OCI-LY7 (cell line): ENCODE results near the gene KCTD10. TPM values are rescaled to one million over a fixed set of nuclear protein-coding genes. Genes with fewer than 3 reads are reported as not detected.
A peak's percentile ranks its signal among the peaks of the same experiment; 100 is the strongest.

Experiments used
- Bru-seq: library from RNA; stranded (reverse); fragments of 400-500 nt; gene quantifications from one replicate; lab custom pipeline; 2021; lab: Mats Ljungman, UMichigan
- BruChase-seq, 2 experiments: library from RNA; stranded (reverse); fragments of 400-500 nt; gene quantifications; one replicate each; lab custom pipeline; 2021; lab: Mats Ljungman, UMichigan
- BruUV-seq: library from RNA; stranded (reverse); fragments of 400-500 nt; replicated peaks from 2 replicates; lab custom pipeline; 2021; lab: Mats Ljungman, UMichigan
- CTCF ChIA-PET: fragments of 300-600 bp; sonication (Branson Sonifier 250); formaldehyde crosslinking; loops from one replicate; lab custom pipeline; 2022; ENCODE audit warnings: antibody characterized with exemption; ENCODE audit not compliant: unreplicated experiment; lab: Charles Lee
- POLR2A ChIA-PET: fragments of 300-600 bp; sonication (Branson Sonifier 250); formaldehyde crosslinking; loops from one replicate; lab custom pipeline; 2022; ENCODE audit warnings: antibody characterized with exemption; lab: Charles Lee
- DNase-seq: peaks from one replicate; pipeline ENCODE4 v3.0.0-alpha.2; 2015; ENCODE audit warnings: low spot score
- H2AFZ ChIP-seq: fragments of 200-600 bp; sonication (generic), shearing (Covaris generic); 2 replicates; pipeline ENCODE4 v1.6.1; 2014; ENCODE audit warnings: mild to moderate bottlenecking, antibody characterized with exemption, low read length, moderate library complexity
- H3K27ac ChIP-seq: fragments of 200-600 bp; sonication (generic); 2 replicates; pipeline ENCODE4 v1.5.1; 2014; ENCODE audit warnings: mixed run types, low read depth, mild to moderate bottlenecking, moderate library complexity, low read length, inconsistent platforms; ENCODE audit not compliant: poor library complexity, severe bottlenecking
- H3K36me3 ChIP-seq: fragments of 200-600 bp; sonication (generic); 2 replicates; pipeline ENCODE4 v1.6.1; 2014; ENCODE audit warnings: mild to moderate bottlenecking, antibody characterized with exemption, low read length, moderate library complexity, mixed read lengths; ENCODE audit not compliant: insufficient read depth
- H3K4me1 ChIP-seq: fragments of 200-600 bp; sonication (generic); 2 replicates; pipeline ENCODE4 v1.5.1; 2014; ENCODE audit warnings: mild to moderate bottlenecking, low read length; ENCODE audit not compliant: insufficient read depth, poor library complexity, severe bottlenecking
- H3K4me2 ChIP-seq: fragments of 200-600 bp; sonication (generic); 2 replicates; pipeline ENCODE4 v1.6.1; 2014; ENCODE audit warnings: mild to moderate bottlenecking, low read length
- H3K4me3 ChIP-seq: fragments of 200-600 bp; sonication (generic); 2 replicates; pipeline ENCODE4 v1.5.1; 2014; ENCODE audit warnings: mild to moderate bottlenecking, low read depth, low read length; ENCODE audit not compliant: poor library complexity, severe bottlenecking
- H3K79me2 ChIP-seq: fragments of 200-600 bp; sonication (generic); 2 replicates; pipeline ENCODE4 v1.6.1; 2016; ENCODE audit warnings: low read depth, mild to moderate bottlenecking, low read length, moderate library complexity, mixed read lengths; ENCODE audit not compliant: insufficient read depth
- H3K9me2 ChIP-seq: fragments of 200-600 bp; sonication (generic); 2 replicates; pipeline ENCODE4 v1.6.1; 2016; ENCODE audit warnings: mild to moderate bottlenecking, low read length, mixed read lengths; ENCODE audit not compliant: insufficient read depth
- H3K9me3 ChIP-seq: fragments of 200-600 bp; sonication (generic); 2 replicates; pipeline ENCODE4 v1.6.1; 2014; ENCODE audit warnings: mild to moderate bottlenecking, mixed run types, low read length, mixed read lengths
- H4K20me1 ChIP-seq: fragments of 200-600 bp; sonication (generic); 2 replicates; pipeline ENCODE4 v1.6.1; 2014; ENCODE audit warnings: mild to moderate bottlenecking, antibody characterized with exemption, low read length, moderate library complexity, mixed read lengths; ENCODE audit not compliant: insufficient read depth
- CTCF ChIP-seq: fragments of 200-600 bp; sonication (generic); conservative IDR thresholded peaks from 2 replicates; pipeline ENCODE4 v1.5.1; 2014; ENCODE audit warnings: mild to moderate bottlenecking, antibody characterized with exemption, low read length, moderate library complexity, mixed read lengths
- EZH2phosphoT487 ChIP-seq: fragments of 200-600 bp; sonication (generic); IDR thresholded peaks from 2 replicates; pipeline ENCODE4 v1.6.1; 2018; ENCODE audit warnings: low read depth, borderline replicate concordance, mild to moderate bottlenecking, mixed run types, antibody characterized with exemption, low read length, moderate library complexity, mixed read lengths
- intact Hi-C: fragments of 100-400 bp; cut with micrococcal nuclease; formaldehyde crosslinking; loops from one replicate; pipeline ENCODE4 v1.10.0; 2022; ENCODE audit not compliant: unreplicated experiment
- long read RNA-seq: library from polyadenylated mRNA; stranded (forward); transcript quantifications from one replicate; pipeline ENCODE4 v2.0.0, GENCODE V29; 2022
- total RNA-seq, 2 experiments: library from RNA; depleted of rRNA in 1 of 2; stranded (reverse); fragments of >200 nt in 1 of 2; shearing (Covaris generic) in 1 of 2; gene quantifications; 2 replicates each; pipeline ENCODE4 v1.2.3, GENCODE V29; 2014 to 2022

The KCTD10 gene
- 26.4 and 28.1 TPM in 2 replicates for total RNA-seq (2014; rRNA removed; shearing (Covaris generic))
- total RNA-seq (2022) = 43.5 and 45.7 TPM in 2 replicates
- Bru-seq, nascent RNA = percentile 71 among the genes with signal in this experiment
- percentile 66 among the genes with signal in this experiment for BruChase-seq, experiment 1, labeled RNA remaining after a 6-hour chase
- percentile 82 among the genes with signal in this experiment for BruChase-seq, experiment 2, labeled RNA remaining after a 2-hour chase
- long read RNA-seq, full-length matches to known transcripts = 63 of 96 reads
- long read RNA-seq, partial matches to known transcripts = 1 of 96 reads
- long read RNA-seq, other reads (novel, unspliced or antisense) = 32 of 96 reads

GRCh38 chr12:109477185-109477962 lies at the start of gene KCTD10, which contains the start of gene UBE3B:
Gene KCTD10, minus strand, starts transcription at chr12:109477300. Its CDS starts 38 bp downstream, at chr12:109477262.
Gene UBE3B, plus strand, starts transcription at chr12:109477634. Its CDS starts 5,918 bp downstream, at chr12:109483552.
- peak; percentile 93 for DNase-seq
- POLR2A ChIA-PET = interaction anchor here (0.6 to 1.3 kb wide), 2 partner anchors 16 to 31 kb away, joined by 3 read pairs; no protein-coding TSS in a partner anchor
- intact Hi-C loops = no loop called here
- peak within 1 kb of the TSS; percentile 60 for H2AFZ ChIP-seq
- TF ChIP-seq CTCF = no peak
- TF ChIP-seq EZH2phosphoT487 = no peak
- H3K79me2 ChIP-seq = peaks cover 54% of the 10 kb centered on the region
- no peaks in the 10 kb centered on the region for H3K36me3 ChIP-seq
- CTCF ChIA-PET = no interaction called here
- peaks cover 8% of the 10 kb centered on the region; the same call in 1 of the 2 replicates for H4K20me1 ChIP-seq
- no peaks in the 10 kb centered on the region for H3K9me3 ChIP-seq
- peak within 1 kb of the TSS; percentile 44 for H3K27ac ChIP-seq
- H3K9me2 ChIP-seq = no peaks in the 10 kb centered on the region
- BruUV-seq = no TSS peak
- H3K4me3 ChIP-seq = peak within 1 kb of the TSS; percentile 92
- H3K4me1 ChIP-seq = peaks cover 22% of the 10 kb centered on the region
- peak within 1 kb of the TSS; percentile 83 for H3K4me2 ChIP-seq

- no TSS peak for BruUV-seq
- Histone ChIP-seq H3K4me2 (no peak overlapping the region), H4K20me1 (no peaks in the 10 kb centered on the region), H3K4me1 (no peaks in the 10 kb centered on the region), H3K9me2 (no peaks in the 10 kb centered on the region), H3K4me3 (no peak overlapping the region), H3K9me3 (no peaks in the 10 kb centered on the region), H3K27ac (no peak overlapping the region), H3K36me3 (peaks cover 21% of the 10 kb centered on the region; the same call in 1 of the 2 replicates), H2AFZ (no peak overlapping the region), H3K79me2 (no peaks in the 10 kb centered on the region)
- DNase-seq = no peak
- intact Hi-C loops = no loop called here
- CTCF ChIA-PET = no interaction called here
- POLR2A ChIA-PET = no interaction called here
- TF ChIP-seq CTCF = no peak
- no peak for TF ChIP-seq EZH2phosphoT487
These were observed 48.1 kb upstream of the KCTD10 start for GRCh38 chr12:109525279-109525585.
